Activated CD4-positive, alpha-beta T cell treated with anti-CD3 and anti-CD28 coated beads, Interleukin-2, amount 10 ng/mL, durations not matched to agents 7 days and 5 days (primary cell): ENCODE data around the gene MAFF. TPM values are rescaled to one million over a fixed set of nuclear protein-coding genes. Genes with fewer than 3 reads are reported as not detected.

ENCODE experiments used
- CTCF ChIA-PET: fragments of 350-600 bp; sonication (Branson Sonifier 250); formaldehyde crosslinking; loops from one replicate; lab custom pipeline; 2021; ENCODE audit warnings: antibody characterized with exemption; lab: Charles Lee
- POLR2A ChIA-PET: fragments of 350-600 bp; sonication (Branson Sonifier 250); formaldehyde crosslinking; loops from one replicate; lab custom pipeline; 2021; ENCODE audit warnings: antibody characterized with exemption; lab: Charles Lee
- DNase-seq: peaks from one replicate; pipeline ENCODE4 v3.0.0-alpha.2; 2020
- H3K27ac Mint-ChIP-seq: one replicate; pipeline ENCODE4 v1.8.0; 2021; ENCODE audit warnings: mild to moderate bottlenecking, moderate library complexity, mixed read lengths
- H3K27me3 Mint-ChIP-seq: one replicate; pipeline ENCODE4 v1.8.0; 2021; ENCODE audit warnings: mixed read lengths
- H3K36me3 Mint-ChIP-seq: one replicate; pipeline ENCODE4 v1.8.0; 2021; ENCODE audit warnings: low read depth, mixed read lengths
- H3K4me1 Mint-ChIP-seq: one replicate; pipeline ENCODE4 v1.8.0; 2021; ENCODE audit warnings: mixed read lengths
- H3K4me3 Mint-ChIP-seq: one replicate; pipeline ENCODE4 v1.8.0; 2021; ENCODE audit warnings: mild to moderate bottlenecking, moderate library complexity, mixed read lengths
- H3K9me3 Mint-ChIP-seq: one replicate; pipeline ENCODE4 v1.8.0; 2021; ENCODE audit warnings: mixed read lengths
- total RNA-seq, 2 experiments: library from RNA; stranded (reverse); gene quantifications; one replicate each; pipeline ENCODE4 v1.2.3, GENCODE V29; 2021

Gene MAFF
- total RNA-seq, 2 experiments from 2014 or later: 4.7 to 5.0 TPM

- Mint-ChIP-seq H3K27me3 (peaks cover 10% of the 10 kb centered on the region), H3K4me3 (peak within 1 kb of the TSS; percentile 89), H3K4me1 (peaks cover 50% of the 10 kb centered on the region), H3K27ac (peak within 1 kb of the TSS; percentile 97), H3K36me3 (peaks cover 1% of the 10 kb centered on the region), H3K9me3 (no peaks in the 10 kb centered on the region)
- CTCF ChIA-PET: interaction anchor here (0.6 to 1.6 kb wide), 6 partner anchors 8 to 86 kb away, joined by 3 to 7 read pairs (median 4); no protein-coding TSS in a partner anchor
- peak; percentile 98 for DNase-seq
- POLR2A ChIA-PET: no interaction called here
Measured at GRCh38 chr22:38181453-38182200, 20.2 kb upstream of the MAFF start, which contains the start of gene PLA2G6. PLA2G6 (minus strand) TSS chr22:38181830; CDS start chr22:38169426, 12,404 bp downstream.

GRCh38 chr22:38184788-38185187, 17.0 kb upstream of the MAFF start:
- no peak overlapping the region for H3K4me3 Mint-ChIP-seq
- H3K27me3 Mint-ChIP-seq: peaks cover 14% of the 10 kb centered on the region
- CTCF ChIA-PET: no interaction called here
- no peak overlapping the region for H3K27ac Mint-ChIP-seq
- peaks cover 2% of the 10 kb centered on the region for H3K9me3 Mint-ChIP-seq
- POLR2A ChIA-PET: no interaction called here
- H3K4me1 Mint-ChIP-seq: peaks cover 33% of the 10 kb centered on the region
- H3K36me3 Mint-ChIP-seq: peaks cover under 1% of the 10 kb centered on the region
- DNase-seq: no peak

- H3K27ac Mint-ChIP-seq: no peak overlapping the region
- POLR2A ChIA-PET: no interaction called here
- peaks cover 17% of the 10 kb centered on the region for H3K4me1 Mint-ChIP-seq
Measured at GRCh38 chr22:38186429-38186828, 15.4 kb upstream of the MAFF start.

GRCh38 chr22:38187413-38188212, 14.2 kb upstream of the MAFF start:
- H3K4me3 Mint-ChIP-seq: no peak overlapping the region
- no peak for DNase-seq
- H3K36me3 Mint-ChIP-seq: no peaks in the 10 kb centered on the region
- CTCF ChIA-PET: no interaction called here
- peaks cover 23% of the 10 kb centered on the region for H3K27me3 Mint-ChIP-seq
- H3K27ac Mint-ChIP-seq: no peak overlapping the region
- peaks cover 2% of the 10 kb centered on the region for H3K9me3 Mint-ChIP-seq
- POLR2A ChIA-PET: no interaction called here
- H3K4me1 Mint-ChIP-seq: peaks cover 8% of the 10 kb centered on the region

More at GRCh38 chr22:38186429-38186828, 15.4 kb upstream of the MAFF start:
- peaks cover 2% of the 10 kb centered on the region for H3K9me3 Mint-ChIP-seq
- no peaks in the 10 kb centered on the region for H3K36me3 Mint-ChIP-seq
- H3K27me3 Mint-ChIP-seq: peaks cover 16% of the 10 kb centered on the region
- CTCF ChIA-PET: no interaction called here
- no peak for DNase-seq
- H3K4me3 Mint-ChIP-seq: no peak overlapping the region

GRCh38 chr22:38189104-38189503, 12.7 kb upstream of the MAFF start:
- Mint-ChIP-seq H3K27ac (no peak overlapping the region), H3K4me1 (peaks cover 5% of the 10 kb centered on the region), H3K9me3 (peaks cover 2% of the 10 kb centered on the region), H3K27me3 (peaks cover 27% of the 10 kb centered on the region), H3K36me3 (no peaks in the 10 kb centered on the region), H3K4me3 (no peak overlapping the region)
- no peak for DNase-seq
- ChIA-PET POLR2A (no interaction called here), CTCF (no interaction called here)

GRCh38 chr22:38190581-38190980, 11.2 kb upstream of the MAFF start:
- POLR2A ChIA-PET: no interaction called here
- CTCF ChIA-PET: interaction anchor here (0.9 to 3.3 kb wide), 2 partner anchors 9 to 10 kb away, joined by 3 to 7 read pairs; partner anchors contain the start of gene PLA2G6
- Mint-ChIP-seq H3K4me1 (peaks cover 15% of the 10 kb centered on the region), H3K27me3 (peaks cover 22% of the 10 kb centered on the region), H3K27ac (no peak overlapping the region), H3K4me3 (no peak overlapping the region), H3K9me3 (peaks cover 2% of the 10 kb centered on the region), H3K36me3 (no peaks in the 10 kb centered on the region)
- no peak for DNase-seq

GRCh38 chr22:38191055-38191454, 10.7 kb upstream of the MAFF start:
- Mint-ChIP-seq H3K36me3 (no peaks in the 10 kb centered on the region), H3K4me1 (peaks cover 15% of the 10 kb centered on the region), H3K4me3 (no peak overlapping the region), H3K27me3 (peaks cover 22% of the 10 kb centered on the region), H3K9me3 (peaks cover 2% of the 10 kb centered on the region), H3K27ac (no peak overlapping the region)
- CTCF ChIA-PET: interaction anchor here (3.3 kb wide), 1 partner anchor 10 kb away, joined by 7 read pairs; no protein-coding TSS in a partner anchor
- POLR2A ChIA-PET: no interaction called here
- DNase-seq: no peak

- no peak for DNase-seq
- ChIA-PET CTCF (interaction anchor here (0.7 to 3.3 kb wide), 2 partner anchors 9 to 91 kb away, joined by 3 to 7 read pairs; no protein-coding TSS in a partner anchor), POLR2A (interaction anchor here (0.6 kb wide), 1 partner anchor 11 kb away, joined by 6 read pairs; no protein-coding TSS in a partner anchor)
- H3K4me3 Mint-ChIP-seq: no peak overlapping the region
- no peak overlapping the region for H3K27ac Mint-ChIP-seq
- peaks cover 19% of the 10 kb centered on the region for H3K27me3 Mint-ChIP-seq
- peaks cover 15% of the 10 kb centered on the region for H3K4me1 Mint-ChIP-seq
- H3K36me3 Mint-ChIP-seq: no peaks in the 10 kb centered on the region
- H3K9me3 Mint-ChIP-seq: peaks cover 2% of the 10 kb centered on the region
Measured at GRCh38 chr22:38191731-38192474, 9.9 kb upstream of the MAFF start.

GRCh38 chr22:38192475-38192863, 9.3 kb upstream of the MAFF start:
- Mint-ChIP-seq H3K4me3 (no peak overlapping the region), H3K27ac (no peak overlapping the region), H3K27me3 (peaks cover 19% of the 10 kb centered on the region), H3K9me3 (peaks cover 2% of the 10 kb centered on the region), H3K4me1 (peaks cover 15% of the 10 kb centered on the region), H3K36me3 (no peaks in the 10 kb centered on the region)
- DNase-seq: no peak
- POLR2A ChIA-PET: no interaction called here
- CTCF ChIA-PET: interaction anchor here (0.7 to 3.3 kb wide), 4 partner anchors 8 to 91 kb away, joined by 3 to 7 read pairs (median 4); partner anchors contain the start of gene PLA2G6

- Mint-ChIP-seq H3K4me3 (no peak overlapping the region), H3K36me3 (no peaks in the 10 kb centered on the region), H3K4me1 (peaks cover 16% of the 10 kb centered on the region), H3K27me3 (peaks cover 15% of the 10 kb centered on the region), H3K9me3 (peaks cover 2% of the 10 kb centered on the region), H3K27ac (no peak overlapping the region)
- ChIA-PET CTCF (interaction anchor here (0.6 to 1.1 kb wide), 2 partner anchors 14 to 19 kb away, joined by 3 to 5 read pairs; no protein-coding TSS in a partner anchor), POLR2A (no interaction called here)
- DNase-seq: no peak
Measured at GRCh38 chr22:38193580-38193979, 8.2 kb upstream of the MAFF start.

GRCh38 chr22:38196791-38197419, 4.9 kb upstream of the MAFF start:
- DNase-seq: no peak
- Mint-ChIP-seq H3K36me3 (no peaks in the 10 kb centered on the region), H3K4me1 (peaks cover 40% of the 10 kb centered on the region), H3K9me3 (no peaks in the 10 kb centered on the region), H3K27me3 (peaks cover 11% of the 10 kb centered on the region), H3K27ac (no peak overlapping the region), H3K4me3 (no peak overlapping the region)
- CTCF ChIA-PET: interaction anchor here (0.6 kb wide), 1 partner anchor 15 kb away, joined by 5 read pairs; no protein-coding TSS in a partner anchor
- POLR2A ChIA-PET: no interaction called here
